Stimulated activated CD4-positive, alpha-beta T cell treated with anti-CD3 and anti-CD28 coated beads, Interleukin-2, amount 100 ng/mL, for 24 hours (primary cell): ENCODE results near the gene AGAP3.

Experiments used
- DNase-seq, 2 donors: peaks; one replicate each; pipeline ENCODE4 v3.0.0-alpha.2; 2020

Gene AGAP3

DNA sequence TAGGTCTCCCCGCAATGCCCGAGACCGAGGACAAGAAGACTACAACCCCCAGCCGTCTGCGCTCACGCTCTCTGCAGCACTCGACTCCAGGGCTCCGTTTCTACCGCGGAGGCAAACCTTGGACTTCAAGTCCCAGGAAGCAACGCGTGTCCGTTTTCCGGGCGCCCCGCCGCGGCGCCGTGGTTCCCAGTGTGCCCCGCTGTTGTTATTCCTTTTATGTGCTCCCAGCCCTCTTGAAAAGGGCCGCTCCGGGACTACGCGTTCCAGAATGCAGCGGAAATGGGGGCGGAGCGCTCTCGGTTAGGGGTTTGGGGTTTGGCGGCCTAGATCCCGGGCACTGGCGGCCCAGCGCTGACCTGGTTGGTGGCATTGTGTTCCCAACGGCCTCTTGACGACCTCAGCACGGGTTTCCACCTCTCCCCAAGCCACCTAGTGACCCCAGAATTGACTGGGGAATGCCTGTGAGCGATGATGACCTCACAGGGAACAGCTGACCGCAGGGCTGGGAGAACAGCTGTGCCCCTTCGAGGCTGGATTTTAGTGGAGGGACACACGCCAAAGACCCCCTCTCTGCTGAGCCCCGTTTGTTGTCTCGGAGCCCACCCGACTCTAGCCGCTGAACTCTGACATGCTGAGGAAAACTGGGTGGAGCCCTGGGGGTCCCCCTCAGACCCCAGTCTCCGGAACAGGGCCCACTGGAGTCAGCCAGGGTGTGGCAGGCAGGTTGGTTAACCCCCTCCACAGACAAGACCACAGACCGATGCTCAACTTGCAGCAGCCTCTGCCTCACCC lies 28.1 kb upstream of the AGAP3 start:
- peak; percentile 96 to 97 for DNase-seq

DNA sequence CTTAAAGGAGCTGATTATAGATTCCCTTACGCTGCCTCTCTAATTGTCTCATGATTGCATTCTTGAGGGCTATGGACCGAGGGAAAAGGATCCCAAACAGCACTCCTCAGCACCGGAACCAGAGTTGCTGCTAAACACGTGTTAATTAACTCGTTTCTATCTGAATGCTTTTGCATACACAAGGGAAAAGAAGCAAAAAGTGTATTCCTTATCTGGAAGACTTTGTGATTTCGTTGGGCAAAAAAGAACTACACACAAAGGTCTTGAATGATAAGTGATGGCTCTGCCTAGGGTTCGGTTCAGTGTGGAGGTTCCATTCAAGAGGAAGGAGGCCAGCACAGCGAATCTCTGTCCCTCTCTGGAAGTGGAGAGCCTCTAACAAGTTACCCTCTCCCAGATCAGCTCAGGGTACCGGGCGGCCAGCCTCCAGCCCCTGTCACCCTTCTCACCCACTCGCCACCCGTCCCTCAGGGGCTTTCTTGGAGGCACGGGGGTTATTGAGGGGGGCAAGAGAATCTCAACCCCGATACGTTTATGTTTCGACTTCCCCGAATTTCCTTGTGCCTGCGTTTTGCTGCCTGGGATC lies 27.4 kb upstream of the AGAP3 start:
- DNase-seq: peak in 1 of 2 donors; percentile 29

- DNase-seq: peak; percentile 76 to 79
Measured at GRCh38 chr7:151059367-151060112, 26.7 kb upstream of the AGAP3 start, which contains the start of gene SLC4A2. TSS of gene SLC4A2 (plus strand) at chr7:151059589. CDS start at chr7:151061988, 2,399 bp downstream.

- DNase-seq: no peak
Measured at GRCh38 chr7:151060113-151060415, 26.2 kb upstream of the AGAP3 start.

- peak in 1 of 2 donors; percentile 30 for DNase-seq
Measured at GRCh38 chr7:151060416-151061212, 25.7 kb upstream of the AGAP3 start.

GRCh38 chr7:151061213-151062110 lies 24.8 kb upstream of the AGAP3 start:
- DNase-seq: no peak

DNA sequence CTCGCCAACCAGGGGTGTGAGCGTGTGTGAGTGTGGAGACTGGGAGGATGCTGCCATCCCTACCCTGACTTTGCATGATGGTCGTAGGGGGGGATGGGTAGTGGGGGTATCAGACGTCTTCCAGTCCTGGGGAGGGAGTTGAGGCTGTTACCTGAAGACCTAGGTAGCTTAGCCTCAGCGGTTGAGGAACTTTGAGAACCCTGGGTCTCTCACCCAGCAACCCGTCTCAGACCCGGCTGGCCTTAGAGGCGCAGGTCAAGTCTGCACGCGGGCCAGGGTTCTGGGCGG lies 24.2 kb upstream of the AGAP3 start:
- no peak for DNase-seq

DNA sequence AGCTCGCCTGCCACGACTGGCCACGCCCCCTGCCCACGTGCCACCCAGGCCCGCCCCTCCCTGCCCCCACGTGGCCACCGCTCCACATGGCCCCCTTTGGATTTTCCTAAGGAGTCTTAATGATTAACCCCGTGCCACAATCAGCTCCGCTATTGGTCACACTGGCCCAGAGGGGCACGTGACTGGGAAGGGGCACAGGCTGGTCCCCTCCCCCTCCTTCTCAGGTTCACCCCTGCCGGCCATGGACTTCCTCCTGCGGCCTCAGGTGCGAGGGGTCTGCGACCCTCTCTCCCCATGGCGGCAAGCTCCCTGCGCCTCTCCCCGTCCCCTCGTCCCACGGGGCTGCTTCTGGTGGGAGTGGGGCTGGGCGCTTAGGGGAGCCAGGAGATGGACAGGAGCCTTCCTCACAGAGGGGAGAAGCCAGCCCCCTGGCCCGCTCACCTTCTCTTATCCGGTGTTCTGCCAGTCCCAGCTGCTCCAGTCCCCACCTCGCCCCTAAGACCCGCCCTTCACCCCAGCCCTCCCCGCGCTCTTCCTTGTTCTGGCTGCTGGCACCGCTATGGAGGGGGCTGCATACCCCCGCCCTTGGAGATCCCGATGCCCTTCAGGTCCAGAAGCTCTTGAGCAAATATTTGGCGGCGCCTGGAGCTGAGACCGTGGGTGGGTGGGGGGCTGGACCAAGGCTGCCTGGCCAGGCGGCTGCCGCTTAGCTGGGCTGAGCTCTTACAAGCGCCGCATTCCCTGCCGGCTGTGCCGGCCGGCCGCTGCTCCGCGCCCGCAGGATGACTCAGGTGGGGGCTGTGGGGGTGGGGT lies 23.7 kb upstream of the AGAP3 start:
- DNase-seq: no peak

GRCh38 chr7:151063212-151063561 lies 23.1 kb upstream of the AGAP3 start:
- DNase-seq: no peak

- DNase-seq: no peak
Measured at GRCh38 chr7:151064454-151064853, 21.8 kb upstream of the AGAP3 start.

- no peak for DNase-seq
Measured at GRCh38 chr7:151064993-151065392, 21.3 kb upstream of the AGAP3 start.

DNA sequence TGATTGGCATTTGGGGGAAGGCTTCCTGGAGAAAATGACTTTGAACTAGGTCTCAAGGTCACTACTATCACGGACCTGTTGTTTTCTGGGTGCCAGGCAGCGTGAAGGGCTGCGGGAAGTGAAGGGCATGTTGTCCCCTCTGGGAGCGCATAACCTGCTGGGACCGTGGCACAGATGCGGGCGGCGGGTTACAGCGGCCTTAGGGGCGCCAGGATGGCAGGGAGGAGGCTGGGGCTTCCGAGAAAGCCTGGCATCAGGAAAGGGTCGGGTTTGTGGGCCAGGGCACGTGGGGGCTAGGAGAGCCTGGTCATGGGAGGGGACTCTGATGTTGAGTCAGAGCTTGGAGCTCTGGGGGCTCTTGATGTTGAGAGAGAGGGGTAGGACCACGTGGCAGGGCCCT lies 20.8 kb upstream of the AGAP3 start:
- DNase-seq: no peak

GRCh38 chr7:151066273-151066974 lies 19.9 kb upstream of the AGAP3 start:
- DNase-seq: no peak

DNA sequence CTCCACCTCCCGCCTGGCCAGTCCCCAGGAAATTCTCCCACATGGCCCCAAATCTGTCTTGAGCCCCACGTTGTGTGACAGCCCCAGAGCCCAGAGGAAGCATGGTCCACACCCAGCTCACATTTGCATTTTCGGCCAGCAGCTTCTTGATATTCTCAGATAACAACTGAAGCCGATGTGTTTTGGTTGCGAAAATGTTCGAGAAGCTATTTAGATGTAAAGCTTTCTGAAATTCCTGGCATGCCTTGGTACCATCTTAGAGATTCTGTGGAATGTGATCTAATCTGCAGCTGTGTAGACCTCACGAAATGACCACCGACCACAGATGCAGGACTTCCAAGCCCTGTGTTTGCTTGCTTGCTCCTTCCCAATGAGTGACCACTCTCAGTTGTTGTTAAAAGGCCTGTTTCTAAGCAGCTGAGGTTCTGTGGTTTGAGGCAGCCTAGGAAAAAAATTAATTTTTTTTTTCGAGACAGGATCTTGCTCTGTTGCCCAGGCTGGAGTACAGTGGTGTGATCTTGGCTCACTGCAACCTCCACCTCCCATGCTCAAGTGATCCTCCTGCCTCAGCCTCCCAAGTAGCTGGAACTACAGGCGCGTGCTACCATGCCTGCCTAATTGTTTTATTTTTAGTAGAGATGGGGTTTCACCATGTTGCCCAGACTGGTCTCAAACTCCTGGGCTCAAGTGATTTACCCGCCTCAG lies 18.1 kb upstream of the AGAP3 start:
- no peak for DNase-seq

GRCh38 chr7:151069841-151070573 lies 16.3 kb upstream of the AGAP3 start:
- no peak for DNase-seq

GRCh38 chr7:151070574-151070960 lies 15.7 kb upstream of the AGAP3 start:
- no peak for DNase-seq

- DNase-seq: no peak
Measured at GRCh38 chr7:151071032-151071866, 15.0 kb upstream of the AGAP3 start.

- no peak for DNase-seq
Measured at GRCh38 chr7:151073990-151074389, 12.3 kb upstream of the AGAP3 start.
